ENCODE data around the gene ZNF440. TPM values are rescaled to one million over a fixed set of nuclear protein-coding genes. Genes with fewer than 3 reads are reported as not detected.
A peak's percentile ranks its signal among the peaks of the same experiment; 100 is the strongest.

The ZNF440 gene
- total and polyA plus RNA-seq, 10 of the 15 experiments (the other 5 are each of a cell fraction or from before 2014, with no cell fraction given) = 1.3 to 8.9 (median 3.8) TPM

DNA sequence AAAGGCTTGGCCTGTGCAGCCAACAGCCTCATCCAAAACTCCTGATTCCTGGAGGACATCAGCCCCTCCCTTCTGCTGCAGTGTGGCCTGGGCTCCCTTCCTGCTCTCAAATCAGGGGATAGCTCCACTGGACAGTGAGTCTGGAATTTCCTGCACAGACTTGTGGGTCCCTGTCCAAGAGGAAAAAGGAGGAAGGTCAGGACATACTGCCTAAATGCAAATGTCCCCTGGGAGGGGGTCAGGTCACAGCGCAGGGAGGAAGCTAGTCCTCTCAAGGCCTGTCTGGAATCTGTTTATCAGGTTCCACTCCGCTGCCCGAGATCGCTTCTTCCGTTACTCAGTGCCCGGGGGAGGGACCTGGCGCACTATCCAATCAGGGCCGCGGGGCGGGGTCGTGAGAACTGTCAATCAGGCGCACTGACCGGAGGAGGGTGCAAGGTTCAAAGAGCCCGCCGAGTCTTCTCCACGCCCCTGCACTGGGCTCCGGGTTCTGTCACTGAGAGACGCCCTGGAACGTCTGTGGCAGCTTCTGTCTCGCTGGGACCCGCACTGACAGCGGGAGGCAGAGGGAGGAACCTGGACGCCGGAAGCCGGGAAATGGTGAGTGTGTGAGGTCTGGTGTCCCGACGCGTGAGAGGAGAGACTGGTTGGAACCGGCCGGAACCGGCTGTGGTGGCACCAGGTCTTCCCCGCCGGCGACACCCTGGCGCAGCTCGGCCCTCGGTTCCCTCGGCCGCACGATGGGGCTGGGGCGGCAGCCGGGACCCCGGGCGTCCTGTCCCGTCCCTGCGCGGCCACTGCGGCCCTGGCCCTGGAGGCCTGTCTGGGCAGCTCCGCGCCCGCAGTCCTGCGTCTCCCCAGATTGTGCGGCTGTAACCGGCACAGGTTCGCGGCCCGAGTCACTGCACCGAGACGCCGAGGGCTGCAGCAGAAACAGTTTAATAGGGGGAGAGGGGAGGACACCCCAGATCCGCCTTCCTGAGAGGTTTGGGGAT, 47.2 kb upstream of the ZNF440 start, which contains the start of gene ZNF441 (continued):
- TF ChIP-seq, protein P1, sequence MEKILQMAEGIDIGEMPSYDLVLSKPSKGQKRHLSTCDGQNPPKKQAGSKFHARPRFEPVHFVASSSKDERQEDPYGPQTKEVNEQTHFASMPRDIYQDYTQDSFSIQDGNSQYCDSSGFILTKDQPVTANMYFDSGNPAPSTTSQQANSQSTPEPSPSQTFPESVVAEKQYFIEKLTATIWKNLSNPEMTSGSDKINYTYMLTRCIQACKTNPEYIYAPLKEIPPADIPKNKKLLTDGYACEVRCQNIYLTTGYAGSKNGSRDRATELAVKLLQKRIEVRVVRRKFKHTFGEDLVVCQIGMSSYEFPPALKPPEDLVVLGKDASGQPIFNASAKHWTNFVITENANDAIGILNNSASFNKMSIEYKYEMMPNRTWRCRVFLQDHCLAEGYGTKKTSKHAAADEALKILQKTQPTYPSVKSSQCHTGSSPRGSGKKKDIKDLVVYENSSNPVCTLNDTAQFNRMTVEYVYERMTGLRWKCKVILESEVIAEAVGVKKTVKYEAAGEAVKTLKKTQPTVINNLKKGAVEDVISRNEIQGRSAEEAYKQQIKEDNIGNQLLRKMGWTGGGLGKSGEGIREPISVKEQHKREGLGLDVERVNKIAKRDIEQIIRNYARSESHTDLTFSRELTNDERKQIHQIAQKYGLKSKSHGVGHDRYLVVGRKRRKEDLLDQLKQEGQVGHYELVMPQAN (conservative IDR thresholded peaks at IDR 0.05) = peak; percentile 70
- TF ChIP-seq, protein P2, sequence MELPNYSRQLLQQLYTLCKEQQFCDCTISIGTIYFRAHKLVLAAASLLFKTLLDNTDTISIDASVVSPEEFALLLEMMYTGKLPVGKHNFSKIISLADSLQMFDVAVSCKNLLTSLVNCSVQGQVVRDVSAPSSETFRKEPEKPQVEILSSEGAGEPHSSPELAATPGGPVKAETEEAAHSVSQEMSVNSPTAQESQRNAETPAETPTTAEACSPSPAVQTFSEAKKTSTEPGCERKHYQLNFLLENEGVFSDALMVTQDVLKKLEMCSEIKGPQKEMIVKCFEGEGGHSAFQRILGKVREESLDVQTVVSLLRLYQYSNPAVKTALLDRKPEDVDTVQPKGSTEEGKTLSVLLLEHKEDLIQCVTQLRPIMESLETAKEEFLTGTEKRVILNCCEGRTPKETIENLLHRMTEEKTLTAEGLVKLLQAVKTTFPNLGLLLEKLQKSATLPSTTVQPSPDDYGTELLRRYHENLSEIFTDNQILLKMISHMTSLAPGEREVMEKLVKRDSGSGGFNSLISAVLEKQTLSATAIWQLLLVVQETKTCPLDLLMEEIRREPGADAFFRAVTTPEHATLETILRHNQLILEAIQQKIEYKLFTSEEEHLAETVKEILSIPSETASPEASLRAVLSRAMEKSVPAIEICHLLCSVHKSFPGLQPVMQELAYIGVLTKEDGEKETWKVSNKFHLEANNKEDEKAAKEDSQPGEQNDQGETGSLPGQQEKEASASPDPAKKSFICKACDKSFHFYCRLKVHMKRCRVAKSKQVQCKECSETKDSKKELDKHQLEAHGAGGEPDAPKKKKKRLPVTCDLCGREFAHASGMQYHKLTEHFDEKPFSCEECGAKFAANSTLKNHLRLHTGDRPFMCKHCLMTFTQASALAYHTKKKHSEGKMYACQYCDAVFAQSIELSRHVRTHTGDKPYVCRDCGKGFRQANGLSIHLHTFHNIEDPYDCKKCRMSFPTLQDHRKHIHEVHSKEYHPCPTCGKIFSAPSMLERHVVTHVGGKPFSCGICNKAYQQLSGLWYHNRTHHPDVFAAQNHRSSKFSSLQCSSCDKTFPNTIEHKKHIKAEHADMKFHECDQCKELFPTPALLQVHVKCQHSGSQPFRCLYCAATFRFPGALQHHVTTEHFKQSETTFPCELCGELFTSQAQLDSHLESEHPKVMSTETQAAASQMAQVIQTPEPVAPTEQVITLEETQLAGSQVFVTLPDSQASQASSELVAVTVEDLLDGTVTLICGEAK (IDR thresholded peaks at IDR 0.05; ENCODE audit: borderline replicate concordance) = peak; percentile 61; the same call in 1 of the 2 replicates
- peak; percentile 75; the same call in 1 of the 2 replicates for TF ChIP-seq BACH1 (IDR thresholded peaks at IDR 0.05; ENCODE audit: borderline replicate concordance)
- no peak for TF ChIP-seq CHD1 (IDR thresholded peaks at IDR 0.05; ENCODE audit: low read depth, low read length)
- TF ChIP-seq DPF2 (IDR thresholded peaks at IDR 0.05) = peak; percentile 79; the same call in 1 of the 2 replicates
- TF ChIP-seq ASH2L (IDR thresholded peaks at IDR 0.05; ENCODE audit: borderline replicate concordance, low read depth) = no peak
- TF ChIP-seq, protein P3, sequence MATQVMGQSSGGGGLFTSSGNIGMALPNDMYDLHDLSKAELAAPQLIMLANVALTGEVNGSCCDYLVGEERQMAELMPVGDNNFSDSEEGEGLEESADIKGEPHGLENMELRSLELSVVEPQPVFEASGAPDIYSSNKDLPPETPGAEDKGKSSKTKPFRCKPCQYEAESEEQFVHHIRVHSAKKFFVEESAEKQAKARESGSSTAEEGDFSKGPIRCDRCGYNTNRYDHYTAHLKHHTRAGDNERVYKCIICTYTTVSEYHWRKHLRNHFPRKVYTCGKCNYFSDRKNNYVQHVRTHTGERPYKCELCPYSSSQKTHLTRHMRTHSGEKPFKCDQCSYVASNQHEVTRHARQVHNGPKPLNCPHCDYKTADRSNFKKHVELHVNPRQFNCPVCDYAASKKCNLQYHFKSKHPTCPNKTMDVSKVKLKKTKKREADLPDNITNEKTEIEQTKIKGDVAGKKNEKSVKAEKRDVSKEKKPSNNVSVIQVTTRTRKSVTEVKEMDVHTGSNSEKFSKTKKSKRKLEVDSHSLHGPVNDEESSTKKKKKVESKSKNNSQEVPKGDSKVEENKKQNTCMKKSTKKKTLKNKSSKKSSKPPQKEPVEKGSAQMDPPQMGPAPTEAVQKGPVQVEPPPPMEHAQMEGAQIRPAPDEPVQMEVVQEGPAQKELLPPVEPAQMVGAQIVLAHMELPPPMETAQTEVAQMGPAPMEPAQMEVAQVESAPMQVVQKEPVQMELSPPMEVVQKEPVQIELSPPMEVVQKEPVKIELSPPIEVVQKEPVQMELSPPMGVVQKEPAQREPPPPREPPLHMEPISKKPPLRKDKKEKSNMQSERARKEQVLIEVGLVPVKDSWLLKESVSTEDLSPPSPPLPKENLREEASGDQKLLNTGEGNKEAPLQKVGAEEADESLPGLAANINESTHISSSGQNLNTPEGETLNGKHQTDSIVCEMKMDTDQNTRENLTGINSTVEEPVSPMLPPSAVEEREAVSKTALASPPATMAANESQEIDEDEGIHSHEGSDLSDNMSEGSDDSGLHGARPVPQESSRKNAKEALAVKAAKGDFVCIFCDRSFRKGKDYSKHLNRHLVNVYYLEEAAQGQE (IDR thresholded peaks at IDR 0.05; ENCODE audit: low read depth, low read length) = no peak
- no peak for TF ChIP-seq ZNF217 (IDR thresholded peaks at IDR 0.05)
- TF ChIP-seq MEF2B (IDR thresholded peaks at IDR 0.05; ENCODE audit: partially characterized antibody, poor library complexity, severe bottlenecking) = peak; percentile 75
- peak; percentile 47; the same call in 1 of the 2 replicates for TF ChIP-seq SMARCA5 (IDR thresholded peaks at IDR 0.05)
- no peak for TF ChIP-seq ZBED1 (IDR thresholded peaks at IDR 0.05; ENCODE audit: borderline replicate concordance)
- 0 out of 2 replicates have a peak, but pooled peaks have one; percentile 59 for TF ChIP-seq MXI1 (IDR thresholded peaks at IDR 0.05; ENCODE audit: low read depth, low read length)
- TF ChIP-seq PAX5 (IDR thresholded peaks at IDR 0.05; ENCODE audit: borderline replicate concordance, low read depth, low read length) = peak; percentile 100
- TF ChIP-seq BHLHE40 (IDR thresholded peaks at IDR 0.05; ENCODE audit: borderline replicate concordance in 1 of 2, low read depth in 2 of 2, low read length in 1 of 2) = peak; percentile 6 to 77; a peak in 2 of 4 replicates
- TF ChIP-seq, protein P4, sequence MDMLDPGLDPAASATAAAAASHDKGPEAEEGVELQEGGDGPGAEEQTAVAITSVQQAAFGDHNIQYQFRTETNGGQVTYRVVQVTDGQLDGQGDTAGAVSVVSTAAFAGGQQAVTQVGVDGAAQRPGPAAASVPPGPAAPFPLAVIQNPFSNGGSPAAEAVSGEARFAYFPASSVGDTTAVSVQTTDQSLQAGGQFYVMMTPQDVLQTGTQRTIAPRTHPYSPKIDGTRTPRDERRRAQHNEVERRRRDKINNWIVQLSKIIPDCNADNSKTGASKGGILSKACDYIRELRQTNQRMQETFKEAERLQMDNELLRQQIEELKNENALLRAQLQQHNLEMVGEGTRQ (IDR thresholded peaks at IDR 0.05; ENCODE audit: borderline replicate concordance, low read depth, low read length) = no peak
- peak; percentile 82 for TF ChIP-seq TCF7 (IDR thresholded peaks at IDR 0.05; ENCODE audit: borderline replicate concordance)
- no peak for TF ChIP-seq MTA2 (IDR thresholded peaks at IDR 0.05; ENCODE audit: low read depth)
- no peak for TF ChIP-seq STAT3 (IDR thresholded peaks at IDR 0.05; ENCODE audit: low read depth, low read length)
